Activated T-cell treated with anti-CD3 and anti-CD28 coated beads, Interleukin-2, amount 50 U/mL, for 4 hours (primary cell): Measurements from ENCODE around the gene CHTOP. TPM values are rescaled to one million over a fixed set of nuclear protein-coding genes. Genes with fewer than 3 reads are reported as not detected.
"Not testable (repeated sequence)": the region's sequence is repeated elsewhere in the genome, so short reads cannot be mapped to it uniquely, and the experiment has no call there.

Experiments used
- ATAC-seq, 2 donors: fragments of 200-7000 bp; cut with Tn5 transposase; one replicate each; pipeline ENCODE4 v1.10.0; 2021
- DNase-seq: peaks from one replicate; pipeline ENCODE4 v3.0.0-alpha.2; 2020
- H3K27me3 Mint-ChIP-seq: one replicate; pipeline ENCODE4 v1.8.0; 2021; ENCODE audit warnings: low read depth, mixed read lengths
- H3K36me3 Mint-ChIP-seq: one replicate; pipeline ENCODE4 v1.8.0; 2022; ENCODE audit warnings: mixed read lengths; ENCODE audit not compliant: insufficient read depth
- H3K4me1 Mint-ChIP-seq: one replicate; pipeline ENCODE4 v1.8.0; 2021; ENCODE audit warnings: low read depth, mixed read lengths
- H3K4me3 Mint-ChIP-seq: one replicate; pipeline ENCODE4 v1.8.0; 2021; ENCODE audit warnings: mild to moderate bottlenecking, moderate library complexity, mixed read lengths
- H3K9me3 Mint-ChIP-seq: one replicate; pipeline ENCODE4 v1.8.0; 2021; ENCODE audit warnings: mixed read lengths
- total RNA-seq, 3 donors: library from RNA; stranded (reverse); gene quantifications; one replicate each; pipeline ENCODE4 v1.2.1, GENCODE V29; 2021

The CHTOP gene
- total RNA-seq, 3 donors from 2014 or later = 111 to 117 (median 114) TPM

- DNase-seq (no peak), ATAC-seq (no peak)
- Mint-ChIP-seq H3K9me3 (no peaks in the 10 kb centered on the region), H3K4me1 (peaks cover 34% of the 10 kb centered on the region), H3K27me3 (no peaks in the 10 kb centered on the region), H3K4me3 (peak overlapping the region; percentile 92), H3K36me3 (peaks cover 15% of the 10 kb centered on the region)
Measured at GRCh38 chr1:153633161-153633753, 609 bp upstream of the CHTOP start.

GRCh38 chr1:153635872-153636271, 2.0 kb downstream of the CHTOP start:
- Mint-ChIP-seq H3K9me3 (no peaks in the 10 kb centered on the region), H3K36me3 (peaks cover 17% of the 10 kb centered on the region), H3K27me3 (no peaks in the 10 kb centered on the region), H3K4me3 (peak overlapping the region; percentile 92), H3K4me1 (peaks cover 33% of the 10 kb centered on the region)
- ATAC-seq (no peak), DNase-seq (no peak)

GRCh38 chr1:153636312-153636711, 2.4 kb downstream of the CHTOP start:
- H3K27me3 Mint-ChIP-seq = no peaks in the 10 kb centered on the region
- peaks cover 35% of the 10 kb centered on the region for H3K4me1 Mint-ChIP-seq
- ATAC-seq (no peak), DNase-seq (no peak)
- no peaks in the 10 kb centered on the region for H3K9me3 Mint-ChIP-seq
- peaks cover 21% of the 10 kb centered on the region for H3K36me3 Mint-ChIP-seq
- peak overlapping the region; percentile 92 for H3K4me3 Mint-ChIP-seq

- ATAC-seq (no peak), DNase-seq (no peak)
- H3K4me1 Mint-ChIP-seq = peaks cover 41% of the 10 kb centered on the region
- no peaks in the 10 kb centered on the region for H3K9me3 Mint-ChIP-seq
- H3K36me3 Mint-ChIP-seq = peaks cover 33% of the 10 kb centered on the region
- no peak overlapping the region for H3K4me3 Mint-ChIP-seq
- no peaks in the 10 kb centered on the region for H3K27me3 Mint-ChIP-seq
Measured at GRCh38 chr1:153638261-153638660, 4.4 kb downstream of the CHTOP start.

GRCh38 chr1:153639280-153639679, 5.4 kb downstream of the CHTOP start:
- DNase-seq = no peak
- peaks cover 47% of the 10 kb centered on the region for H3K4me1 Mint-ChIP-seq

GRCh38 chr1:153640213-153640612, 6.3 kb downstream of the CHTOP start:
- DNase-seq, H3K9me3 Mint-ChIP-seq, ATAC-seq, H3K4me3 Mint-ChIP-seq, H3K27me3 Mint-ChIP-seq: not testable (repeated sequence)
- H3K4me1 Mint-ChIP-seq = peaks cover 54% of the 10 kb centered on the region
- H3K36me3 Mint-ChIP-seq = peaks cover 48% of the 10 kb centered on the region

More at GRCh38 chr1:153639280-153639679, 5.4 kb downstream of the CHTOP start:
- ATAC-seq = no peak
- Mint-ChIP-seq H3K36me3 (peaks cover 42% of the 10 kb centered on the region), H3K4me3 (no peak overlapping the region), H3K9me3 (no peaks in the 10 kb centered on the region), H3K27me3 (no peaks in the 10 kb centered on the region)

- Mint-ChIP-seq H3K4me1 (peaks cover 58% of the 10 kb centered on the region), H3K36me3 (peaks cover 54% of the 10 kb centered on the region), H3K9me3 (no peaks in the 10 kb centered on the region), H3K4me3 (no peak overlapping the region), H3K27me3 (no peaks in the 10 kb centered on the region)
- ATAC-seq (no peak), DNase-seq (no peak)
Measured at GRCh38 chr1:153640861-153641260, 7.0 kb downstream of the CHTOP start.

- peaks cover 59% of the 10 kb centered on the region for H3K4me1 Mint-ChIP-seq
- H3K36me3 Mint-ChIP-seq = peaks cover 57% of the 10 kb centered on the region
- ATAC-seq = no peak
- H3K9me3 Mint-ChIP-seq = no peaks in the 10 kb centered on the region
- no peak for DNase-seq
- H3K27me3 Mint-ChIP-seq = no peaks in the 10 kb centered on the region
- H3K4me3 Mint-ChIP-seq = no peak overlapping the region
Measured at GRCh38 chr1:153642161-153642560, 8.3 kb downstream of the CHTOP start.

GRCh38 chr1:153643100-153643499, 9.2 kb downstream of the CHTOP start:
- Mint-ChIP-seq H3K9me3 (no peaks in the 10 kb centered on the region), H3K4me1 (peaks cover 58% of the 10 kb centered on the region), H3K36me3 (peaks cover 55% of the 10 kb centered on the region), H3K4me3 (no peak overlapping the region), H3K27me3 (no peaks in the 10 kb centered on the region)
- DNase-seq = no peak
- no peak for ATAC-seq

GRCh38 chr1:153643816-153644215, 9.9 kb downstream of the CHTOP start:
- Mint-ChIP-seq H3K9me3 (no peaks in the 10 kb centered on the region), H3K4me1 (peaks cover 62% of the 10 kb centered on the region), H3K4me3 (no peak overlapping the region), H3K27me3 (no peaks in the 10 kb centered on the region), H3K36me3 (peaks cover 55% of the 10 kb centered on the region)
- no peak for DNase-seq
- ATAC-seq = no peak

- Mint-ChIP-seq H3K27me3 (no peaks in the 10 kb centered on the region), H3K4me3 (no peak overlapping the region), H3K36me3 (peaks cover 45% of the 10 kb centered on the region), H3K9me3 (no peaks in the 10 kb centered on the region), H3K4me1 (peaks cover 65% of the 10 kb centered on the region)
- ATAC-seq (no peak), DNase-seq (no peak)
Measured at GRCh38 chr1:153646672-153647345, 12.9 kb downstream of the CHTOP start.

- Mint-ChIP-seq H3K36me3 (peaks cover 40% of the 10 kb centered on the region), H3K4me3 (no peak overlapping the region), H3K4me1 (peaks cover 61% of the 10 kb centered on the region), H3K27me3 (no peaks in the 10 kb centered on the region), H3K9me3 (no peaks in the 10 kb centered on the region)
- ATAC-seq (no peak), DNase-seq (no peak)
Measured at GRCh38 chr1:153647346-153647714, 13.5 kb downstream of the CHTOP start.

- Mint-ChIP-seq H3K4me1 (peaks cover 58% of the 10 kb centered on the region), H3K9me3 (no peaks in the 10 kb centered on the region), H3K27me3 (no peaks in the 10 kb centered on the region), H3K4me3 (no peak overlapping the region), H3K36me3 (peaks cover 38% of the 10 kb centered on the region)
- DNase-seq = no peak
- ATAC-seq = no peak
Measured at GRCh38 chr1:153648000-153648643, 14.3 kb downstream of the CHTOP start.

- DNase-seq (no peak), ATAC-seq (peak; percentile 42 to 51)
- no peaks in the 10 kb centered on the region for H3K27me3 Mint-ChIP-seq
- H3K9me3 Mint-ChIP-seq = no peaks in the 10 kb centered on the region
- H3K4me3 Mint-ChIP-seq = no peak overlapping the region
- peaks cover 27% of the 10 kb centered on the region for H3K36me3 Mint-ChIP-seq
- peaks cover 47% of the 10 kb centered on the region for H3K4me1 Mint-ChIP-seq
Measured at GRCh38 chr1:153649137-153649862, 15.4 kb downstream of the CHTOP start.
